ENCODE measurements around the gene ATG14. TPM values are rescaled to one million over a fixed set of nuclear protein-coding genes. Genes with fewer than 3 reads are reported as not detected.

The ATG14 gene
- total RNA-seq (2014; rRNA removed; shearing (Covaris generic)) (15.2 and 15.6 TPM in 2 replicates), polyA plus RNA-seq (2016; fragmentation: Nextera tagmentation; extraction: Ambion mirVana) (6.9 and 7.3 TPM in 2 replicates)
- long read RNA-seq, full-length matches to known transcripts, result 1 of 3 reads
- long read RNA-seq, partial matches to known transcripts, result 2 of 3 reads
- long read RNA-seq, other reads (novel, unspliced or antisense), result 0 of 3 reads

GRCh38 chr14:55411426-55412389 lies at the start of gene ATG14:
Gene ATG14, minus strand, starts transcription at chr14:55411830. Its CDS starts 8 bp downstream, at chr14:55411822.
- ATAC-seq (peak; percentile 98), DNase-seq (ENCODE audit: low spot score) (peak; percentile 95)
- peak within 1 kb of the TSS; percentile 90 for H3K4me3 Mint-ChIP-seq
- peaks cover 18% of the 10 kb centered on the region for H3K4me1 ChIP-seq (ENCODE audit: insufficient read depth)
- no peaks in the 10 kb centered on the region for H3K36me3 ChIP-seq (ENCODE audit: insufficient read depth)
- no peaks in the 10 kb centered on the region for H3K27me3 Mint-ChIP-seq (ENCODE audit: insufficient read depth, low read depth, poor library complexity)
- peaks cover 47% of the 10 kb centered on the region for H3K79me2 ChIP-seq (replicated peaks; ENCODE audit: insufficient read depth)
- no peaks in the 10 kb centered on the region for H4K20me1 ChIP-seq (replicated peaks; ENCODE audit: insufficient read depth)
- H3K27me3 ChIP-seq (ENCODE audit: insufficient read depth), result no peaks in the 10 kb centered on the region
- TF ChIP-seq ZNF331 (CRISPR knock-in tag; IDR thresholded peaks at IDR 0.05; ENCODE audit: low read depth) (no peak), ETS1 (IDR thresholded peaks at IDR 0.05) (0 out of 2 replicates have a peak, but pooled peaks have one; percentile 23)
- H3K36me3 Mint-ChIP-seq (ENCODE audit: low read depth), result no peaks in the 10 kb centered on the region
- no peaks in the 10 kb centered on the region for H3K9me2 ChIP-seq (ENCODE audit: insufficient read depth)
- peak within 1 kb of the TSS; percentile 97 for H3K27ac Mint-ChIP-seq
- peak within 1 kb of the TSS; percentile 97 for H3K4me2 ChIP-seq
- peaks cover 23% of the 10 kb centered on the region for H3K4me1 Mint-ChIP-seq
- peak within 1 kb of the TSS; percentile 93 for H3K4me3 ChIP-seq
- peak within 1 kb of the TSS; percentile 90 for H2AFZ ChIP-seq
- H3K9me3 Mint-ChIP-seq, result no peaks in the 10 kb centered on the region
- peak within 1 kb of the TSS; percentile 83 for H3K27ac ChIP-seq (ENCODE audit: low read depth)
- H3F3A ChIP-seq (replicated peaks; ENCODE audit: low read depth), result no peaks in the 10 kb centered on the region

GRCh38 chr14:55458800-55459515 lies 47.3 kb upstream of the ATG14 start:
- DNase-seq (ENCODE audit: low spot score) (no peak), ATAC-seq (no peak)
- Mint-ChIP-seq H3K4me1 (peaks cover 10% of the 10 kb centered on the region), H3K4me3 (no peak overlapping the region), H3K36me3 (ENCODE audit: low read depth) (peaks cover 6% of the 10 kb centered on the region), H3K27ac (no peak overlapping the region), H3K27me3 (ENCODE audit: insufficient read depth, low read depth, poor library complexity) (peaks cover 1% of the 10 kb centered on the region), H3K9me3 (peaks cover 18% of the 10 kb centered on the region)
- Histone ChIP-seq H2AFZ (peak overlapping the region; percentile 5; the same call in 1 of the 2 replicates), H3K4me2 (no peak overlapping the region), H3K4me3 (no peak overlapping the region), H3K4me1 (ENCODE audit: insufficient read depth) (no peaks in the 10 kb centered on the region; the same call in 1 of the 2 replicates), H4K20me1 (replicated peaks; ENCODE audit: insufficient read depth) (no peaks in the 10 kb centered on the region), H3K27ac (ENCODE audit: low read depth) (no peak overlapping the region), H3F3A (replicated peaks; ENCODE audit: low read depth) (no peaks in the 10 kb centered on the region), H3K27me3 (ENCODE audit: insufficient read depth) (no peaks in the 10 kb centered on the region), H3K9me2 (ENCODE audit: insufficient read depth) (no peaks in the 10 kb centered on the region), H3K36me3 (ENCODE audit: insufficient read depth) (no peaks in the 10 kb centered on the region), H3K79me2 (replicated peaks; ENCODE audit: insufficient read depth) (no peaks in the 10 kb centered on the region)
- TF ChIP-seq CTCF (conservative IDR thresholded peaks at IDR 0.05; ENCODE audit: low read depth in 2 of 2), result no peak
- TF ChIP-seq EZH2phosphoT487 (IDR thresholded peaks at IDR 0.05; ENCODE audit: unreplicated experiment), result no peak
- TF ChIP-seq JUNB (IDR thresholded peaks at IDR 0.05; ENCODE audit: unreplicated experiment), result no peak
- no peak for TF ChIP-seq ZNF114 (CRISPR knock-in tag; IDR thresholded peaks at IDR 0.05)
- no peak for TF ChIP-seq EZH2 (IDR thresholded peaks at IDR 0.05; ENCODE audit: low read depth, unreplicated experiment)
- TF ChIP-seq NANOG (IDR thresholded peaks at IDR 0.05; ENCODE audit: borderline replicate concordance), result no peak
- no peak for TF ChIP-seq REST (IDR thresholded peaks at IDR 0.05; ENCODE audit: unreplicated experiment)
- no peak for TF ChIP-seq CREB1 (CRISPR knock-in tag; IDR thresholded peaks at IDR 0.05; ENCODE audit: low read depth)
- TF ChIP-seq POLR2AphosphoS5 (IDR thresholded peaks at IDR 0.05; ENCODE audit: low read depth), result no peak
- TF ChIP-seq STAT1 (IDR thresholded peaks at IDR 0.05; ENCODE audit: unreplicated experiment), result no peak
- TF ChIP-seq ETS1 (IDR thresholded peaks at IDR 0.05), result no peak

Measured in GM23338 (cell line).